ENCODE data around the gene ERMARD.
A peak's percentile ranks its signal among the peaks of the same experiment; 100 is the strongest.

The ERMARD gene

DNA sequence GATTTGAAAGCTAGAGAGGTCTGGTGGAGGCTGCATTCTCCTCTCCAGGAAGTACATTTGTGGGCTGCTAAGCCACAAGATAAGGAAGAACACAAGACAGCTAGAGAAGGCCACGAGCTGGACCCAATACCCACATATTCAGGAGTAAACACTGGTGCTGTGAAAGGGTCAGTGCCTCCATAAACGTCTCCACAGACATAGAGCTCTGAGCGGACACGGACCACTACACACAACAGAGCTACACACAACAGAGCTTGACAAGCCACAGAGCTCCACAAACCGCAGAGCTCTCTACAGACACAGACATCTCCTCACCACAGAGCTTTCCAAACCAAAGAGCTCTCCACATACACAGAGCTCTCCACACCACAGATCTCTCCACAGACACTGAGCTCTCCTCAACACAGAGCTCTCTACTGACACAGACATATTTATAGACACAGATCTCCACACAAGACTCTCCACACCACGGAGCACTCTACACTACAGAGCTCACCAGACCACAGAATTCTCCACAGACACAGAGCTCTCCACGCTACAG, 51.9 kb downstream of the ERMARD start:
- no peak for DNase-seq

DNA sequence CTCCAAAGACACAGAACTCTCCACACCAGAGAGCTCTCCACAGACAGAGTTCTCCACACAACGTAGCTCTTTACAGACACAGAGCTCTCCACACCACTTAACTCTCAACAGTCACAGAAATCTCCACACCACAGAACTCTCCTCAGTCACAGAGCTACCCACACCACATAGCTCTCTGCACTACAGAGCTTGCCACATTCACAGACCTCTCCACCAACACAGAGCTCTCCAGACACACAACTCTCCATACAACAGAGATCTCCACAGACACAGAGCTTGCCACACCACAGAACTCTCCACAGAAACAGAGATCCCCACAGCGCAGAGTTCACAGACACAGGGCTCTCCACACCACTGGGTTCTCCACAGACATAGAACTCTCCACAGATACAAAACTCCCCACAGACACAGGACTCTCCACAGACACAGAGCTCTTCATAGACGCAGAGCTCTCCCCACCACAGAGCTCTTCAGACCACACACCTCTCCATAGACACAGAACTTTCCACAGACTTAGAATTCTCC, 52.5 kb downstream of the ERMARD start:
- DNase-seq: no peak

DNA sequence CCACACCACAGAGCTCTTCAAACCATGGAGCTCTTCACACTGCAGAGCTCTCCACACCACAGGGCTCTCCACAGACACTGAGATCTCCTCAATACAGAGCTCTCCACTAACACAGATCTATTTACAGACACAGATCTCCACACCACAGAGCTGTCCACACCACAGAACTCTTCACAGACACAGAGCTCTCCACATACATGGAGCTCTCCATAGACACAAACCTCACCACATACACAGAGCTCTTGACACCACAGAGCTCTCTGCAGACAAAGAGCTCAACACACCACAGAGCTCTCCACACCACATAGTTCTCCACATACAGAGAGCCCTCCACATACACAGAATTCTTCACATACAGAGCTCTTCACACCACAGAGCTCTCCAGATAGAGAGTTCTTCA, 53.0 kb downstream of the ERMARD start:
- no peak for DNase-seq

DNA sequence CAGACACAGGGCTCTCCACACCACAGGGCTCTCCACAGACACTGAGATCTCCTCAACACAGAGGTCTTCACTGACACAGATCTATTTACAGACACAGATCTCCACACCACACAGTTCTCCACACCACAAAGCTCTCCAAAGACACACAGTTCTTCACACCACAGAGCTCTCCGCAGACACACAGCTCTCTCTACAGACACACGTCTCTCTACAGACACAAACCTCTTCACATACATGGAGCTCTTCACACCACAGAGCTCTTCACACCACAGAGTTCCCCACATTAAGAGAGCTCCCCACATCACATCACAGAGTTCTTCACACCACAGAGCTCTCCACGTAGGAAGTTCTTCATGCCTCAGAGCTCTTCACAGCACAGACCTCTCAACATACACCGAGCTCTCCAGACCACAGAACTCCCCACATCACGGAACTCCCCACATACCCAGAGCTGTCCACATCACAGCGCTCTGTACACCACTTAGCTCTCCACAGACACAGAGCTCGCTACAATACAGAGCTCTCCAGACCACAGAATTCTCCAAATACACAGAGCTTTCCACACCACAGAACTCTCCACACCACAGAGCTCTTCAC, 53.9 kb downstream of the ERMARD start:
- no peak for DNase-seq

DNA sequence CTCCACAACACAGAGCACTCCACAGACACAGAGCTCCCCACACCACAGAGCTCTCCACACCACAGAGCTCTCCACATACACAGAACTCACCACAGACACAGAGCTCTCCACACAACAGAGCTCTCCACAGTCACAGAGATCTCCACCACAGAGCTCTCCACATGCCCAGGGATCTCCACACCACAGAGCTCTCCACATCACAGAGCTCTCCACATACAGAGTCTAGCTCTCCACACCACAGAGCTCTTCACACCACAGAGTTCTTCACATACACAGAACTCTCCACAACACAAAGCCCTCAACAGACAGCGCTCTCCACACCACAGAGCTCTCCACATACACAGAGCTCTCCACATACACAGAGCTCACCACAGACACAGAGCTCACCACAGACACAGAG, 55.3 kb downstream of the ERMARD start:
- DNase-seq: peak; percentile 42

DNA sequence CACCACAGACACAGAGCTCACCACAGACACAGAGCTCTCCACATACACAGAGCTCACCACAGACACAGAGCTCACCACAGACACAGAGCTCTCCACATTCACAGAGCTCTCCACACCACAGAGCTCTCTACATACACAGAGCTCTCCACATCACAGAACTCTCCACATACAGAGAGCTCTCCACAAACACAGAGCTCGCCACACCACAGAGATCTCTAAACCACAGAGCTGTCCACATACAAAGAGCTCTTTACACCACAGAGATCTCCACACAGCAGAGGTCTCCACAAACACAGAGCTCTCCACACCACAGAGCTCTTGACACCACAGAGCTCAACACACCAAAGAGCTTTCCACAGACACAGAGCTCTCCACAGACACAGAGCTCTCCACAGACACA, 55.8 kb downstream of the ERMARD start:
- DNase-seq: peak; percentile 33

DNA sequence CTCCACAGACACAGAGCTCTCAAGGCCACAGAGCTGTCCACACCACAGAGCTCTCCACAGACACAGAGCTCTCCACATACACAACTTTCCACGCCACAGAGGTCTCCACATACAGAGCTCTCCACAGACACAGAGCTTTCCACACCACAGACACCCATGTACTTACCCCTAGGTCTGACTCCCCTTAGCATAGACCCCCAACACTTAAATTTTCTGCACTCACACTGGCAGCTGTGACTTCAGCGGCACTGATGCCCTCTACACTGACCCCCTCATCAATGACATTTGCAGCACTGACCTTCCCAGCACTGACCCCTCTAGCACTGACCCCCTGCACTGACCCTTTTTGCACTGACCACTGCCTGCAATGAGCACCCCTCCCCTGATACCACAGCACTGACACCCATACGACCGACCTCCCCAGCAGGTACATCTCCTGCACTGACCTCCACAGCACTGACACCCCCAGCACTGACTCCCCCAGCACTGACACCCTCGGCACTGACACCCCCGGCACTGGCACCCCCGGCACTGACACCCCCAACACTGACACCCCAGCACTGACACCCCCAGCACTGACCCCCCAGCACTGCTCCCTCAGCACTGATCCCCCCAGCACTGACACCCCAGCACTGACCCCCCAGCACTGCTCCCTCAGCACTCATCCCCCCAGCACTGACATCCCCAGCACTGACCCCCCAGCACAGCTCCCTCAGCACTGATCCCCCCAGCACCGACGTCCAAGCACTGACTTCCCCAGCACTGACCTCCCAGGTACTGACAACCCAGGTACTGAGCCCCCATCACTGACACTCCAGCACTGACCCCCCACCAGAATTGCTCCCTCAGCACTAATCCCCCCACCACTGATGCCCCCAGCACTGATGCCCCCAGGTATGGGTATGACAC, 56.5 kb downstream of the ERMARD start:
- peak; percentile 43 for DNase-seq

DNA sequence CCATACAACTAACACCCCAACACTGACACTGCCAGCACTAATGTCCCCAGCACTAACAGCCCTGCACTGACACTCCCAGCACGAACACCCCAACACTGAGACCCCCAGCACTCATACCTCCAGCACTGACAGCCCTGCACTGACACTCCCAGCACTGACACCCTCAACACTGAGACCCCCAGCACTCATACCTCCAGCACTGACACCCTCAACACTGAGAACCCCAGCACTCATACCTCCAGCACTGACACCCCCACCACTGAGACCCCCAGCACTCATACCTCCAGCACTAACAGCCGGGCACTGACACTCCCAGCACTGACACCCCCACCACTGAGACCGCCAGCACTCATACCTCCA, 57.2 kb downstream of the ERMARD start:
- peak; percentile 35 for DNase-seq

DNA sequence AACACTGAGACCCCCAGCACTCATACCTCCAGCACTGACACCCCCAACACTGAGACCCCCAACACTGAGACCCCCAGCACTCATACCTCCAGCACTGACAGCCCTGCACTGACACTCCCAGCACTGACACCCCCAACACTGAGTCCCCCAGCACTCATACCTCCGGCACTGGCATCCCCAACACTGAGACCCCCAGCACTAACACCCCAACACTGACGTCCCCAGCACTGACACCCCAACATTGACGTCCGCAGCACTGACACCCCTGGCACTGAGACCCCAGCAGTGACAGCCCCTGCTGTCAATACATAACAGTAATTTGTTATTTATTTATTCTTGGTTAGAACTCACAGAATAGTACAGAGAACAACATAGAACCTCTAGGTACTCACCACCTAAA, 58.0 kb downstream of the ERMARD start:
- DNase-seq: no peak

DNA sequence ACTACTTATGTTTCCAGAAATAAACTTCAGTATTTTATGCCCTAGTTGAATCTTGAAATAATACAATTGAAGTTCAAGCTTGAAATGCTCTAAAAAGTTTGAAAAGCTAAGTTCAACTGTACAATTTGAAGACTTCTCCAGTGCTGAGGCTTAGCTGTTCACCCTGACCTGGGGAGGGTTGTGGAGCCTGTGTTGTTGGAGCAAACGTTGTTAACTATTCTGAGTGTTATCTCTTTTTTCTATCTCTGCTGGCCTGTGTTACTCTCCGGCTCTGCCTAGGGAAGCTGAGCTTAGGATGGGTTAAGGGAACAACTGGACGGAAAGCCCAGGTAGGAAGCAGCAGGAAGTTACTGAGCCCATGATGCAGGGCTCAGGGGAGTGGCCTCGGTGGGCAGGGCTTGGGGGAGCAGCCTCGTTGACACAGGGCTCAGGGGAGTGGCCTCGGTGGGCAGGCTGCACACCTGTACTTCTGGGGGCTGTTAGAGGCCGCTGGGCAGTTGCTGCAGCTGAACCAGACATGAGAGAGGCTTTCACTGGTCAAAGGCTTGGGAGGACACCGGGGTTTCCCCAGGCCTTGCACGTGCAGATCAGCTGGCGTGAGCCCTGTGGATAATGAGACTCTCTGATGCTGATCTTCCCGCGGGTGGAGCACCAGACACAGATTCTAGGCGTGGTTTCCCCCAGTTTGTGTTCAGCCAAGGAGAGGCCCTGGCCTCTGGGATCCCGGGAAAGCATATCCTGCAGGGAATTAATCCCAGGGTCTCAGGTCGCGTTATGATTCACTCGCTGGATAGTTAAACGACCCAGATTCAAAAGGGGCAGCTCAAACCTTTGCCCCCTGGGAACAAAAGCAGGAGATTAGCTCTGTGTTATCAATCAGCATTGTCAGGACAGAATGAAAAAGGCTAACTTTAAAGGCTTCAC, 58.9 kb downstream of the ERMARD start:
- DNase-seq: no peak

DNA sequence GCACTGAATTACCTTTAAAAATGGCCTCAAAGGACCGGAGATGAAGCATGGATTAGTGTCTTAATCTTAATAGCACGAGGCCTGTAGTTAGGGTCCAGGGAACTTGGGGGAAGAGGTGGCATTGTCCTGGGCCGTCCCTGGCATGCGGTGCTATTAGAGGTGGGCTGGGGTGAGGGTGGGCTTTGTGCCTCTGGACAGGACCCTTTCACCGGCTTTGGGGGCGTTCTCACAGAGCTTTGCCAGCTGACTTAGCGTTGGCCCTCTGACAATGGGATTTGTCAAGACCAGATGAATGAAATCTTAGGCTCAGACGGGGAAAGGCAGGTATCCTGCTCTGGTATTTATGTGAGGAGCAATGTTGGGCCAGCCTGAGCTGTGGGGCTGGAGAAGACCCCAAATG, 59.6 kb downstream of the ERMARD start:
- no peak for DNase-seq

DNA sequence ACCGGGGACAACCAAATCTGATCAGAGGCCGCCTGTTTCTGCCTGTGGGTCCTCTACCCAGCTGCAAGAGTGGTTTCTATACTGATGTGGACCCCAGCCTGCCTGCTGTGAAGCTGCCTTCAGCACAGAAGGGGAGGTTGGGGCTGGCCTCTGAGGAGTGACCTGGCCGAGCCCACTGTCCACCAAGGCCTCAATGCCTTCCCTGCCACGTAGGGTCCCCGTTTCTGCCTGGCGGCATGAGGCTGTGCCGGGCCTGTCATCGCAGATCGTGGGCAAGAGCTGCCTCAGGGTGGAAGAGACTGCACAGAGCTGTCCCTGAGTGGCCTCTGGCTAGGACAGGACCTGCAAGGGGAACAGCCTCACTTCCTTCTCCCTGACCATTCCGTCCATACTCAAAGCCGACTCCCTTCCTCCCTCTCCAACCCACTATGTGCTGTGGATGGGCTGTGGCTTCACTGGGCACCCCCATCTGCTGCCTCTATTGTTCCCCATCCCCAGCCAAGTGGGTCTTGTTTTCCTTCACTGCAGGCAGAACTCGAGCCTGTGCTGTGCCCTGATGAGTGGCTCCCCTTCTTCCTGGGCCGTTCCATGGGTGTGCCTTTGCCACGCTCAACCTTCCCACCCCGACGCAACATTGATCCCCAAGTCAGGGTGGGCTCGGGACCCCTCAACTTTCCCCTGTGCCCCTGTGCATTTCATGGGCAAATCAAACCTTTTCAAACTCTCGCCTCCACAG, 60.3 kb downstream of the ERMARD start:
- no peak for DNase-seq

DNA sequence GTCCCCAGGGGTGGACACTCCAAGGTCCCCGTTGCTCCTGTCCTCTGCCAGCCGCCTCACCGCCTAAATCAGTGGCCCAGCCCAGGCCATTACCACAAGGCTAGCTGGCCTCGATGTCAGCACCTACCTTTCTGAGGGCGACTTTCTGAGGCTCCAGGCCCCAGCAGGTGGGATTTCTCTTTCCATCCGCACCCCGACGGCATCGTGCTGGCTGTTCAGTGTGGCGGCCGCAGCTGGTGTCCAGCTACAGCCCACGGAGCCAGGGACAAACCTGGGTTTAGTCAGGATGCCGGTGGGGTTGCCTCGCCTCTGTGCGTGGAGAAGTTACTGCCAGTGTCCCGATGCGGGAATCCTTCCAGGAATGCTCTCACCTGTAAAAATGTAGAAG, 60.8 kb downstream of the ERMARD start:
- no peak for DNase-seq

DNA sequence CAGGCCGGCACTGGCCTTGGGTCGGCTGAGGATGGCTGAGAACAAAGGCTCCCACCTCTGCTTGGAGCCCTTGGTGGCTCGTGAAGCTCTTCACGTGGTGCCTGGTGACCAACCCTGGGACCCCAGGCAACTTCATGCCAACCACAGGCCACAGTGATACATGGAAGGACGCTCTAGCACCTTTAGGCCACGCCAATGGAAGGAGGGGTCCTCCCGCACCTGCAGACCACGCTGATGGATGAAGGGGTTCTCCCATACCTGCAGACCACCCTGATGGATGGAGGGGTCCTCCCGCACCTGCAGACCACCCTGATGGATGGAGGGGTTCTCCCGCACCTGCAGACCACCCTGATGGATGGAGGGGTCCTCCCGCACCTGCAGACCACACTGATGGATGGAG, 62.5 kb downstream of the ERMARD start:
- DNase-seq: no peak

DNA sequence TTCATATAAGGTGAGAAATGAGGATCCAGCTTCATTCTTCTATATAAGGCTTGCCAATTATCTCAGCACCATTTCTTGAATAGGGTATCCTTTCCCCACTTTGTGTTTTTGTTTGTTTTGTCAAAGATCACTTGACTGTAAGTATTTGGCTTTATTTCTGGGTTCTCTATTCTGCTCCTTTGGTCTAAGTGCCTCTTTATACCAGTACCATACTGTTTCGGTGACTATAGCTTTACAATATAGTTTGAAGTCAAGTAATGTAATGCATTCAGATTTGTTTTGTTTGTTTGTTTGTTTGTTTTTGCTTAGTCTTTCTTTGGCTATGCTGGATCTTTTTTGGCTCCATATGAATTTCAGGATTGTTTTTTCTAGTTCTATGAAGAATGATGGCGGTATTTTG, 64.6 kb downstream of the ERMARD start:
- DNase-seq: no peak

DNA sequence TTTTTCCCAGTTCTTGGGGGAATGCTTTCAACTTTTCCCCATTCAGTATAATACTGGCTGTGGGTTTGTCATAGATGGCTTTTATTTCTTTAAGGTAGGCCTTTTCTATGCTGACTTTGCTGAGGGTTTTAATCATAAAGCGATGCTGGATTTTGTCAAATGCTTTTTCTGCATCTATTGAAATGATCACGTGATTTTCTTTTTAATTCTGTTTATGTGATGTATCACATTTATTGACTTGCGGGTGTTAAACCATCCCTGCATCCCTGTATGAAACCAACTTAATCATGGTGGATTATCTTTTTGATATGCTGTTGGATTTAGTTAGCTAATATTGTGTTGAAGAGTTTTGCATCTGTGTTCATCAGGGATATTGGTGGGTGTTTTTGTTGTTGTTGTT, 65.6 kb downstream of the ERMARD start:
- no peak for DNase-seq

DNA sequence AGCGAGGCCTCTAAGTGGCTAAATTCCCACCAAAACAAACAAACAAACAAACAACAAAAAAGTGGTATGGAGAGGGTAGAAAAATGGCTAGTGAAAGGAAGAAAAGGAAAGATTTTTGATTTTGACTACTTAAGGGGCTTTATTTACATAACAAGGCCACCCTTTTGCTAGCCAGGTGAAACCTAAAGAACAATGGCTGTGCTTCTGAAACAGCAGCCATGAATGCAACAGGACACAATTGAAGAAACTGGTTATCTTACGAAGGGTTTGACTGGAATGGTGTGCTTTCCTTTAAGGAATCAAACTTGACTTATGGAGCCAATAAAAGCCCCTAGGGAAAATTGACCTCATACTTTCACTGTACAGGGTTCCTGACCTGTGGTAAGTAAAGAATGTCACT, 68.9 kb downstream of the ERMARD start:
- DNase-seq: no peak

DNA sequence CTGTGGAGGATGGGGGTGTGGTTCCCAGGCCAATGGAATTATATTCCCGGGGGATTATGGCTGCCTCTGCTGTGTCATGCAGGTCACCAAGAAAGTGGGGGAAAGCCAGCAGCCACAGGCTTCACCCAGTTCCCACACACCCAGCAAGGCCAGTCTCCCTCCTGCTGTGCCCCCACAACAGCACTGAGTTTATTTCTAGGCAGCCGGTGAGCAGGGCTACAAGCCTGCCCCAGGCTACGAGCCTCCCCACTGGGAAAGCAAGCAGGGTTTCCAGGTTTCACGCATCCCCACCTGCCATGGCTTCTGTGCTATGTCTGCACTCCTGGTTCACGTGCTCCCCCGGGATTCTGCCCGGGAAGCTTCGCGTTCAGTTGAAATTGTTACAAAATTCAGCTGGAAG, 72.6 kb downstream of the ERMARD start:
- no peak for DNase-seq

DNA sequence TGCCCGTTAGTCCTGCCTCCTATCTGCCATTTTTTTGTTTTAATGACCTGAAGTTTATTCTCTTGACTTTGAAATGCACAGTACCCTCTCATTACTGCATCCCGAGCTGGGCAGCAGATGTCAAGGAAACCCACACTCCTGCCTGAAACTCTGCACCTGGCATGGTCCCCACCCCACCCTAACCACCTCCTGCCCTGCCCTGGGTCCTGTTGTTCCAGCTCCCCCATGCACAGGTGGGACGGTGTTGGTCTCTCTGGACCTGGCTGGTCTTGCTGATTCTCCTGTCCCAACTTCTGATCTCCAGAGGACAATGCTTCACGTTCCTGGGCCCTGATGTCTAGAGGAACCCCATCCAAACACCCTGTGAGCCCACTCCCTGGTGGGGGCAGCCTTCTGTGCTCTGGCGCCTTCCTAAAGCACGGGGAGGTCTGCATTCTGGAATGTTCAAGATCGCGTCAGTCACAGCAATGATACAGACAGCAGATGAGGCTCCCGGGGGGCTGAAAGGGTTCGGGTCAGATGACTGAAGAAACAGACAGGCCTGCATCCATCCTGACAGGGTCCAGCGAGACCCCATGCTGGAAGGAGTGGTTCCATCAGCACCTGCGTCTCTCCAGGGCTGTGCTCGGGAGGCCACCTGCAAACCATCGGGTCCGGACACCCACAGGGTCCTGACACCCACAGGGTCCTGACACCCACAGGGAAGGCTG, 73.6 kb downstream of the ERMARD start:
- no peak for DNase-seq

DNA sequence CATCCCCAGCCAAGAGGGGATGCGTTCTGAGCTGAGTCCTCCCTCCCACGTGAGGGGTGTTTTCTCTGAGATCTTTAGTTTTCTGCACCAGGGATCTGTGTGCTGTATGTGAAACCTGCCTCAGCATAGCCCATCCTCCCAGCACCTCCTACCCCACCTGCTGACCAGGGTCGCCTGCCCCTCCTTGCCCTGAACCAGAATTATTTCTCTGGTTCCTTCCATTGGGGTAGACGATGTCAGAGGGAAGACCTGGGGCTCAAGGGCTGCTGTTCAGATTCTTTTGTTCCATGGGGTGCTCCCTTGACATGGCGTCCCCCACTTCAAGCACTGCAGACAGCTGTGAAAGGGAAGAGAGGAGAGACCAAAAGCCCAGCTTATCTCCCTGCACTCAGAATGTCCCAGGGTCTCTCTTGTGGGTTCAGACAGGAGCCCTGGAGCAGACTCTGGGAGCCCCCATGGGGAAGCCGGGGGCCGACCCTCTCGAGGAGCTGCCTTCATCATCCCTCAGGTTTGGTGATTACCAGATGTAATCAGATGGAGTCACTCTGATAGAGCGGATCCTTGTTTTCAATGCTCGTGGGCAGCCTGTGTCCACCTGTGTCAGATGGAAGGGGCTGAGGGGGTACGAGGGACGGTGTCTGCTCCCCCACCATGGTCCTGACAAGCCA, 74.3 kb downstream of the ERMARD start:
- DNase-seq: no peak

DNA sequence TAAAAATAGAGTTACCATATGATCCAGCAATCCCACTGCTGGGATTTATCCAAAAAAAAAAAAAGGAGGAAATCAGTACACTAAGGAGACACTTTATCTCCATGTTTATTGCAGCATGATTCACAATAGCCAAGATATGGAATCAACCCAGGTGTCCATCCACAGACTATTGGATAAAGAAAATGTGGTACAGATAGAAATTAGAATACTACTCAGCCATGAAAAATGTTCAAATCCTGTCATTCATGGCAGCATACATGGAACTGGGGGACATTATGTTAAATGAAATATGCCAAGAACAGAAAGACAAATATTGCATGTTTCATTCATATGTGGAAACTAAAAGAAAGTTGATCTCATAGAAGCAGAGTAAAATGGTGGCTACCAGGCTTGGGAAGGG, 75.3 kb downstream of the ERMARD start:
- DNase-seq: no peak
